Dedifferentiated amniotic fluid mesenchymal stem cell (primary cell): ENCODE results near the gene LBX2.
"Not testable (repeated sequence)": the region's sequence is repeated elsewhere in the genome, so short reads cannot be mapped to it uniquely, and the experiment has no call there.

Experiments
- DNase-seq: peaks from one replicate; pipeline ENCODE4 v3.0.0-alpha.2; 2016; ENCODE audit errors: extremely low spot score

LBX2 gene

GRCh38 chr2:74482801-74483674 is 16.4 kb downstream of the LBX2 start, which contains the start of the genes CCDC142 and TTC31:
CCDC142 (minus strand) TSS chr2:74482998; CDS start chr2:74482837, 161 bp downstream.
TTC31 (plus strand) TSS chr2:74483081; CDS start chr2:74483096, 15 bp downstream.
- peak; percentile 91 for DNase-seq

DNA sequence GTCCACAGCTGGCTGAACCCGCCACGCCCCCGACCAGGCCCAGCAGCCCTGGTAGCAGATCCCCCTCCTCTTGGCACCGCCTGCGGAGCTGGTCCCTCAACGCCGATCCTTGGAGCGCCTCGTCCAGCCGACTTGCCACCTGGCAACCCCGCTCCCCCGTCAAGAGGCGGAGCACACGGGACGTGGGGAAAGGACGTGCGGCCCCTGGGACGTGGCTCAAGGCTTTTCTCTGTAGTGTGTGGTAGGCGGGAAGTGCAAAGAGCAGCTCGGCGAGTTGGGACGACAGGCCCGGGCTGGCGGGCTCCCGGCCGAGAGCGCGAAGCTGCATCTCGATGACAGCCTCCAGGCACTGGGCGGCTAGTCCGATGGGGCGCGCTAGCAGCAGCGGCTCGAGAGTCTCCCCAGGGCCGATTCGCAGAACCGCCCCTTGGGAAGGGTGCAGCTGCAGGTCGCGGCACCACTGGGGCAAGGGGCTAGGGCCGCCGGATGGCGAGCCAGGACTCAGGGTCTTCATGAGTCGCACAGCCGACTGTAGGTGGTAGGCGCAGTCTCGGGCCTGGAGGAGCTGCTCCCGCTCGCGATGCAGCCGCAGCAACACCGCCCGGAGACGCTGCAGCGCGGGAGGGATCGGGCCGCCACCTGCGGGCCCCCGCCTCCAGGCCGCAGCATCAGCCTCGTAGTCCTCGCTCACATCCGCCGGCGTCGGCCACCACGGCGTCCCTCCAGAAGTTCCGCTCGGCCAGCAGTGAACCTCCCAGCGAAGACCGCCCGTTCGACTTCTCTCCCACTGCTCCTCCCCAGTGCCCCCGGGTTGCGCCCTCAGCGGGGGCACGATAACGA is 17.2 kb downstream of the LBX2 start:
- DNase-seq = no peak

DNA sequence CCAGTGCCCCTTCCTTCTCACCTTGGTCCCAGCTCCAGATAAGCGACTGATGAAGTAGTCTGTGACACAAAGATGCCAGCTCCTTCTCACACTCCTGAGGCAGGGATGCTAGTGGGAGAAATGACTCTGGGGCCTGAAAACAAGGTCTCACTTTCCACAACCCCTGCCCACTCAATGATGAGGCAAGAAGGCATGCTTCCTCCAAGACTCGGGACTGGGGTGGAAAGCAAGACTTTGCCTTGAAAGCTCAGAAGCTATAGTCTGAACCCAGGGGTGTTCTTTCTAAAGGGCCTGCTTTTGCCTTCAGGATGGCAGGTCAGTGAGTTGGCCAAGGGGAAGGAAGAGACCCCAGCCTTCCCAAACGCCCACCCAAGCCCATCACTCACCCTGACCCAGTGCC is 18.0 kb downstream of the LBX2 start:
- no peak for DNase-seq

GRCh38 chr2:74474899-74475298 is 24.5 kb downstream of the LBX2 start:
- DNase-seq = no peak

DNA sequence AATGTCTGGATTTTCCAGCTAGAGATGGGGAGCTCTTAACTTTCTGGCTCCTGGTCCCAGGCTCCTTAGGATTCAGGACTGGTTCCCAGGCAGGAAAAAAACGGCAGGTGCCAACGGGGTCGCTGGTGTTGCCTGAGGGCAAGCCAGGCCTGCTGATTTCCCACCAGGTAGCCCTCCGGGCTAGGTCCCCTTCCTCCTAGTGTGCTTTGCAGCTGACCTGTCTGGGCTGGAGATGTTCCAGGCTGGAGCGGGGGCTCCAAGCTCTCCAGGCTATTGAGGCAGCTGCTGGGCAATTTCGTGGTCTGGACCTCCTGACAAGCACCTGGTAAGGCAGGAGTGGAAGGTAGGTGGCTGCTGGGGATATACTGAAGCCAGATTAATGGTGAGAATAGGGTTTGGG is 24.9 kb downstream of the LBX2 start:
- no peak for DNase-seq

GRCh38 chr2:74472945-74473258 is 26.5 kb downstream of the LBX2 start:
- DNase-seq = no peak

DNA sequence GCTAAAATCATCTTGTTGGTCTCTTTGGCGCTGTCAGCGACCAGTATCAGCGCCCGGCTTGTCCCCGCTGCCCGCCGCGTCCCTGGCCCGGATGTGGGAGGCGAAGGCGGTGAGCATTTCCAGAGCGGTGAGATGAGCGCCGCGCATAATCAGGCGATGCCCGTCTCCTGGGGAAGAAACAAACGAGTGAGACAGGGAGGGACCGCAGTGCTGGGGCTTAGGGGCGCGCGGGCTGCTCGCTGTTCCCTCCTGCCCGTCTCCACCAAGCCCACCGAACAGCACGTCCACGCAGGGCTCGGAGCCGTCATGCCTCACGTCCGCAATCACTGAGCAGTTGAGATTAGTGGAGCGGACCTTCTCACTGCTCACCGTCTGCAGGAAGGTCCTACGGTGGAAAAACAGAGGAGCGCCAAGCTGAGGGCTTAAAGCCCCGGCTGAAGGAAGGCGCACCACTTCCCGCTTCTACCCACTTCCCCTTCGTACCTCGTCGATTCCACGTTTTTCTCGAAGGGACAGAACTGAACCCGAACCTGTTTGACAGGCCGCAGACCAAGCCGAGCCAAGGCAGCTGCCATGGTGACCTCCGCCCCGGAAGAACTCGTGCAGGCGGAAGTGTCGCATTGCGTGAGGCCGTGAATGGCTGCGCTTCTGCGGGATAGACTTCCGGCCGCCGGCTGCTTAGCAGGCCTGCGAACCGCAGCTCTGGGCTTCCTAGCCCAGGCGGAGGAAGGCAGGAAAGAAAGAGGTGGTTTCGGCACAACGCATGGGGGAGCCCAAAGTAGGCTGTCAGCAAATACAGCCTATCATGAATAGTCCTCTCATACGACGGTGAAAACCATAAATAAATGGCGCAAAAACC is 27.1 kb downstream of the LBX2 start, which contains the start of gene MRPL53:
Gene MRPL53 (minus strand): TSS at position 595 of the 859 bp plus-strand sequence. CDS start 20 bp downstream, at position 575.
- DNase-seq = peak; percentile 91

- DNase-seq = no peak
These were observed 27.9 kb downstream of the LBX2 start for GRCh38 chr2:74471332-74472065.

GRCh38 chr2:74470742-74471141 is 28.7 kb downstream of the LBX2 start:
- not testable (repeated sequence) for DNase-seq

DNA sequence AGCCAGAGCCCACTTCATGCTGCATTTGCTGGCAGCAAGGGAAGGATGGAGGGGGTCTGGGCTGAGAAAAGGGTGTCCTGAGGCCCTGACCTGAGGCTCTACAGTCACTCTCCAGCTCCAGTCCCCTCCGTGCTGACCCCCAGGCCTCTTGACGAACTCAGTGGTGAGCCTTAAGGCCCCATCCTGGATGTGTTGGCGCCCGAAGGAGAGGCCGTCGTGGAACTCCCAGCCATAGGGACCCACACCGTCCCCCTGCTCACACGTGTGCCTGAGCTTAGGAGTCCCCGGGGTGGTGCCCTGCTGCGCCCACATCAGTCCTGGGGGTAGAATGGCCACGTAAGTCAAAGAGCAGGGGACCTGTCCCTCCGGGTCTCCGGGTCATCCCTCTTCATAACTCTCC is 35.0 kb downstream of the LBX2 start:
- no peak for DNase-seq

DNA sequence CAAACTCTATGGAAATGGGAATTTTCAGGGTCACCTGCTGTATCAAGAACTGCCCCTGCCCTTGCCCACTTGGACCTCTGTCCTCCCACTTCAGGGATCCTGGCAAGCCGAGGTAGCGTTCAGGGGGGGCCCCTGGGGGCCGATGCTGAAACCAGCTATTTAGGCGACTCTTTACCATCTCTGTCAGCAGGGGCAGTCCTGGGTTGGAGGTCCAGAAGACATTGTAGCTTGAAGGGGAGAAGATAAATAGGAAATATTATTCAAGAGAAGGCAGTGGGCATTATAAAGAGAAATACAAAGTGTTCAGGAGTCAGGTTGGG is 36.7 kb downstream of the LBX2 start:
- no peak for DNase-seq

DNA sequence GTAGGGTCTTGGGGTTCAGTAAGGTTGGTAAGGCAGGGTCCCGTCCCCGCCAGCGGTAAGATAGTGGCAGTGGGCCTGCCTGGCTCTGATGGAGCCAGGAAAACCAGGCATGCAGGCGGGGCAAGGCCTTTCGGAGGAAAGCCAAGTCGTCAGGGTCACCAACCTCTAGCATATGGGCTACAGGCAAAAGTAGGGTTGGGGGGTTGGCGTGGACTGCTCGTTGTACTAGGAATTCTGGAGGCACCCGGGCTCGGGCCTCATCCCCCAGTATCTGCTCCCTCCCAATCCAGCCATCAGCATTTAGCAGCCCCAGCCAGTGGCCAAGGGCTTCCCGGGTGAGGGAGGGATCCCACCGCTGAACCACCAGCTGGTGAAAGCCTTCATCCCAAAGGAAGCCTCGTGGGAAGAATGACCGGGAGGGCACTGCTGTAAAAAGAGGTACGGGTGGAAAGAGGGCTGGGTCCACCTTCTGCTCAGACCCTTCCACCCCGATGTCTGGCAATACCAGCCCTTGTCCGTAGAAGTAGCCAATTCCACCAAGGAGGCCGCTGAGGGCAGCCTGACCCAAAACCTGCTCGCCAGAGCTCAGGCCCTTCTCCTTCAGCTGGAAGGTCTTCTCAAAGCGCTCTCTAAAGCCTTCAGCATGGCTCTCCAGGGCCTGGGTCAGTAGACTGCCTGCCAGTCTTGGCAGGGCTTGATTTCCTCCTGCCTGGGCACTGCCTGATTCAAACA is 37.2 kb downstream of the LBX2 start:
- DNase-seq = no peak

DNA sequence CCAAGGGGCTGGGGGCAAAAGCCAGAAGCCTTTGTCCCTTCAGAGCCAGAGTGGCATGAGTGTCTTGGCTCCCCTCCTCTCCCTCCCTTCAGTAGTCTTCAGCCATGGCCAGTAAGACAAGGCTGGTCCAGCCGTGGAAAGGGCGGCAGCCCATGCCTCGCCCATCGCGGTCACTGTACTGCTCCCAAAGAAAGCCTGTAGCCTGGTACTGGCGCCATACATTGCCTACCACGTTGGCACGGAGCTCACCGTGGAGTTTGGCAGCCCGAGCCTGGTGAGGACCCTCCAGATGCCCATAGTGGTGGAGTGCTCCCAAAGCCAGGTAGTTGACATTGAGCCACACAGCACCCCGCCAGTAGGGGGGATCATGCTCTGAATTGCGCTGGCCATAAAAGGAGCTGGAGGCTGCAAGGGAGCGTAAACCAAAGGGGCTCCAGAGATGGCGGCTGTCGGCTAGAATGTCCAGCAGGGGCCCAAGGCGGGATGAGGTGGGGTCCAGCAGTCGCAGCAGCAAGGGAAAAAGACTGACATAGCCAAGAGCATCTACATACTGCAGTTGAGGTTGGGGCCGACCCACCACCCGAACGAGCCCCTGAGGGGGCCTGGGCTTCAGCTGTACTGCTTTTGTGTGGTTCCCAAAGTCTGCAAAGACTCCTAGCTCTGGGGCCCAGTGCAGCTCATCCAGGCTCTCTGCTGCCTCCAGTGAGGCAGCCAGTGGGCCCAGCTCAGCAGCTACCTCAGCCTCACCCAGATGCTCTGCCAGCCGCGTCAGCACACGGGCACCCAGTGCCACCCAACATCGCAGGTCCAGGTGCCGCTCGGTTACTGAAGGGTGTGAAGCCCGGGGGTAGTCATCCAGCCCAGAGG is 38.0 kb downstream of the LBX2 start:
- no peak for DNase-seq

GRCh38 chr2:74460187-74460586 is 39.2 kb downstream of the LBX2 start:
- DNase-seq = not testable (repeated sequence)

GRCh38 chr2:74459503-74460118 is 39.8 kb downstream of the LBX2 start:
- DNase-seq = not testable (repeated sequence)

DNA sequence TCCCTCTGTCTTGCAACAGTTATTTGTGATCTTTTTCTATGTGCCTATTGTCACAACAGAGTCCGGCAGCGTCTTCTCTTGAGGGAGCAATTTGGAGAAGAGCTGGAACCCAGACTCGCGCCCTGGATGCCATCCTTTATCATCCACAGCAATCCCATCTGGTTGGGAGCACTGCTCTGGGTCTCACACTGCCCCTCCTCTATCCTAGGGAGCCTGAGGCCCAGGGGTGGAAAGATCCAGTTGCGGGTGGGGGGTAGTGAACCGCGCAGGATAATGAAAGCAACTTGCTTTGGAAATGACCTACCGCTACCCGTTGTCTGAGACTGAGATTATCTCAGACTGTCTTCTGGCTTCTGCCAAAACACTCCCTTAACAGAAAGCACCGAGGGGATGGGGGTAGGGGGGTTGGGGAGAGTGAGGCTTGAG is 40.5 kb downstream of the LBX2 start:
- DNase-seq = no peak

GRCh38 chr2:74458132-74458937 is 41.1 kb downstream of the LBX2 start, which contains the start of gene WBP1:
WBP1 (plus strand) TSS chr2:74458438; CDS start chr2:74458603, 165 bp downstream.
- DNase-seq = peak; percentile 100

GRCh38 chr2:74457549-74458131 is 41.8 kb downstream of the LBX2 start:
- no peak for DNase-seq
